Right lobe of liver (tissue), 6 donors: Measurements from ENCODE around the gene GATB. TPM values are rescaled to one million over a fixed set of nuclear protein-coding genes. Genes with fewer than 3 reads are reported as not detected.

Experiments
- ATAC-seq, 4 donors: fragments of 200-7000 bp; cut with Tn5 transposase; one replicate each; pipeline ENCODE4 v1.9.1; 2020; ENCODE audit warnings: mild to moderate bottlenecking in 4 of 4, moderate library complexity in 4 of 4
- DNase-seq, 3 donors: peaks; one replicate each; pipeline ENCODE4 v3.0.0-alpha.2; 2020
- H3K27ac ChIP-seq, 3 donors: fragments of 200-600 bp; one replicate each; pipeline ENCODE4 v1.8.0; 2022
- H3K27me3 ChIP-seq, 2 donors: fragments of 200-600 bp; one replicate each; pipeline ENCODE4 v1.8.0; 2022
- H3K36me3 ChIP-seq, 4 donors: fragments of 200-600 bp; sonication (generic) in 1 of 4; one replicate each; pipeline versions ENCODE4 v1.5.1 to v1.8.0; 2017 to 2022; ENCODE audit warnings: control low read depth in 1 of 4
- H3K4me1 ChIP-seq, 4 donors: fragments of 200-600 bp; sonication (generic) in 1 of 4; one replicate each; pipeline versions ENCODE4 v1.5.1 to v1.8.0; 2017 to 2022; ENCODE audit warnings: control low read depth in 1 of 4
- H3K4me3 ChIP-seq, 3 donors: fragments of 200-600 bp; one replicate each; pipeline ENCODE4 v1.8.0; 2022
- H3K9me3 ChIP-seq, 4 donors: fragments of 200-600 bp; sonication (generic) in 1 of 4; one replicate each; pipeline versions ENCODE4 v1.5.1 to v1.8.0; 2017 to 2022; ENCODE audit warnings: control low read depth in 1 of 4
- CTCF ChIP-seq, 4 donors: fragments of 200-600 bp in 3 of 4; fragments of 450-650 bp in 1 of 4; IDR thresholded peaks; one replicate each; pipeline versions ENCODE4 v1.5.1 to v1.8.0; 2016 to 2022; ENCODE audit warnings: antibody characterized with exemption in 4 of 4, mild to moderate bottlenecking in 2 of 4
- POLR2A ChIP-seq: fragments of 450-650 bp; IDR thresholded peaks from one replicate; pipeline ENCODE4 v1.6.1; 2017; ENCODE audit warnings: antibody characterized with exemption, mild to moderate bottlenecking
- WGBS: methylation state at CpG from one replicate; pipeline ENCODE4 v1.1.6; 2018; ENCODE audit warnings: low coverage, low lambda C conversion rate; ENCODE audit not compliant: insufficient coverage; ENCODE audit errors: missing lambda C conversion rate; 5-methylcytosine and 5-hydroxymethylcytosine counted together
- intact Hi-C, 2 donors: fragments of 100-400 bp; cut with DNase I; formaldehyde crosslinking; loops; one replicate each; pipeline versions ENCODE4 v1.11.2 to v1.14.1; 2022
- total RNA-seq, 6 experiments: library from RNA; depleted of rRNA in 2 of 6; stranded (reverse); fragments of >200 nt in 2 of 6; fragmentation: NEBNext Ultra II Directional in 3 of 6; extraction: Animal tissue kit (Norgen Biotek cat#: 25700) in 3 of 6; gene quantifications; one replicate each; pipeline versions ENCODE4 v1.1.0 to v1.2.4, GENCODE V29; 2016 to 2023
- donor health status: DM: no; HTN: yes; CAD: no.
- donor health status: DM: no; HTN: no; CAD: no.
- donor health status: DM: no; HTN: no; CAD: no.
- donor health status: DM: no; HTN: yes; CAD: no.
- donor health status: DM: no; HTN: yes; CAD: no.

Gene GATB
- total RNA-seq, 6 experiments from 2014 or later: 16.5 to 38.7 (median 17.5) TPM

- Histone ChIP-seq H3K4me3 (no peak overlapping the region), H3K4me1 (no peaks in the 10 kb centered on the region), H3K36me3 (no peaks in the 10 kb centered on the region), H3K9me3 (no peaks in the 10 kb centered on the region), H3K27me3 (no peaks in the 10 kb centered on the region), H3K27ac (no peak overlapping the region)
- DNase-seq: no peak
- ATAC-seq: no peak
- WGBS: 68% methylated on average over 4 of the region's 4 CpGs
- TF ChIP-seq CTCF (IDR thresholded peaks at IDR 0.05) (no peak), POLR2A (no peak)
- intact Hi-C loops: no loop called here
Observed at GRCh38 chr4:151803246-151803645, 42.4 kb upstream of the GATB start.

- intact Hi-C loops: no loop called here
- H3K9me3 ChIP-seq: no peaks in the 10 kb centered on the region
- ATAC-seq (peak; percentile 61 to 72 (median 70)), DNase-seq (peak in 1 of 3 donors; percentile 33)
- H3K27ac ChIP-seq: no peak overlapping the region
- TF ChIP-seq CTCF (IDR thresholded peaks at IDR 0.05) (peak; percentile 32 to 92 (median 87)), POLR2A (no peak)
- no peaks in the 10 kb centered on the region for H3K27me3 ChIP-seq
- peaks cover 0 to 6% (median 0%) of the 10 kb centered on the region in 4 donors for H3K4me1 ChIP-seq
- H3K36me3 ChIP-seq: no peaks in the 10 kb centered on the region
- H3K4me3 ChIP-seq: no peak overlapping the region
- WGBS: 40% methylated on average over 15 of the region's 15 CpGs
Observed at GRCh38 chr4:151801547-151802516, 41.0 kb upstream of the GATB start.

GRCh38 chr4:151799417-151800012 is 38.7 kb upstream of the GATB start:
- intact Hi-C loops: no loop called here
- Histone ChIP-seq H3K27ac (no peak overlapping the region), H3K36me3 (no peaks in the 10 kb centered on the region), H3K27me3 (no peaks in the 10 kb centered on the region), H3K4me3 (no peak overlapping the region), H3K4me1 (peaks cover 0 to 6% (median 0%) of the 10 kb centered on the region in 4 donors), H3K9me3 (no peaks in the 10 kb centered on the region)
- DNase-seq: no peak
- TF ChIP-seq POLR2A (no peak), CTCF (IDR thresholded peaks at IDR 0.05) (no peak)
- ATAC-seq: no peak
- 44% methylated on average over 1 of the region's 3 CpGs for WGBS

- H3K4me1 ChIP-seq: peaks cover 0 to 6% (median 0%) of the 10 kb centered on the region in 4 donors
- TF ChIP-seq POLR2A: no peak
- TF ChIP-seq CTCF (IDR thresholded peaks at IDR 0.05): no peak
- H3K27ac ChIP-seq: no peak overlapping the region
- intact Hi-C loops: no loop called here
- ATAC-seq (no peak), DNase-seq (no peak)
- H3K36me3 ChIP-seq: no peaks in the 10 kb centered on the region
- 51% methylated on average over 6 of the region's 6 CpGs for WGBS
- H3K9me3 ChIP-seq: no peaks in the 10 kb centered on the region
- H3K4me3 ChIP-seq: no peak overlapping the region
- H3K27me3 ChIP-seq: no peaks in the 10 kb centered on the region
Observed at GRCh38 chr4:151798678-151799416, 38.0 kb upstream of the GATB start.
